NCI-H524 treated with DMSO at 0.1 percent for 48 hours (cell line): ENCODE measurements around the gene COL26A1.
"Not testable (repeated sequence)": the region's sequence is repeated elsewhere in the genome, so short reads cannot be mapped to it uniquely, and the experiment has no call there.

Experiments used
- DNase-seq: peaks from one replicate; lab custom pipeline; 2025; lab: John Stamatoyannopoulos, UW

Gene COL26A1

GRCh38 chr7:101553771-101554445, 191.2 kb downstream of the COL26A1 start:
- no peak for DNase-seq

GRCh38 chr7:101554584-101555268, 192.1 kb downstream of the COL26A1 start:
- DNase-seq, result no peak

- DNase-seq, result no peak
Observed at GRCh38 chr7:101555269-101555920, 192.7 kb downstream of the COL26A1 start.

- no peak for DNase-seq
Observed at GRCh38 chr7:101555921-101556275, 193.2 kb downstream of the COL26A1 start.

GRCh38 chr7:101556453-101556968, 193.8 kb downstream of the COL26A1 start:
- no peak for DNase-seq

GRCh38 chr7:101557421-101557820, 194.7 kb downstream of the COL26A1 start:
- DNase-seq, result no peak

GRCh38 chr7:101557978-101558741, 195.5 kb downstream of the COL26A1 start:
- no peak for DNase-seq

GRCh38 chr7:101558742-101559325, 196.2 kb downstream of the COL26A1 start:
- DNase-seq, result no peak

GRCh38 chr7:101559586-101559985, 196.9 kb downstream of the COL26A1 start:
- no peak for DNase-seq

- DNase-seq, result not testable (repeated sequence)
Observed at GRCh38 chr7:101560021-101560420, 197.3 kb downstream of the COL26A1 start.

GRCh38 chr7:101560856-101561255, 198.2 kb downstream of the COL26A1 start:
- no peak for DNase-seq

- not testable (repeated sequence) for DNase-seq
Observed at GRCh38 chr7:101561293-101561692, 198.6 kb downstream of the COL26A1 start.

GRCh38 chr7:101562531-101563197, 200.0 kb downstream of the COL26A1 start:
- DNase-seq, result no peak

- DNase-seq, result no peak
Observed at GRCh38 chr7:101563198-101563901, 200.7 kb downstream of the COL26A1 start.

- DNase-seq, result no peak
Observed at GRCh38 chr7:101563943-101564777, 201.5 kb downstream of the COL26A1 start.

- DNase-seq, result peak; percentile 0
Observed at GRCh38 chr7:101564778-101565211, 202.1 kb downstream of the COL26A1 start.

GRCh38 chr7:101565601-101566209, 203.0 kb downstream of the COL26A1 start:
- DNase-seq, result no peak

- no peak for DNase-seq
Observed at GRCh38 chr7:101567230-101567629, 204.6 kb downstream of the COL26A1 start.

- DNase-seq, result no peak
Observed at GRCh38 chr7:101572156-101572555, 209.5 kb downstream of the COL26A1 start.
